ENCODE results near the gene ELOVL1.

ELOVL1 gene

GRCh38 chr1:43367026-43367903 lies 546 bp downstream of the ELOVL1 start:
- peaks cover 44% of the 10 kb centered on the region for H3K4me1 Mint-ChIP-seq
- DNase-seq: peak; percentile 31
- peak overlapping the region; percentile 82 for H3K4me3 Mint-ChIP-seq
- H3K36me3 Mint-ChIP-seq (ENCODE audit: low read depth): peaks cover 27% of the 10 kb centered on the region
- H3K27ac Mint-ChIP-seq: no peak overlapping the region
- no peak for TF ChIP-seq CTCF (IDR thresholded peaks at IDR 0.05)
- peaks cover 8% of the 10 kb centered on the region for H3K27me3 Mint-ChIP-seq (ENCODE audit: low read depth, poor library complexity)
- no peaks in the 10 kb centered on the region for H3K9me3 Mint-ChIP-seq

GRCh38 chr1:43366601-43367025 lies 1.2 kb downstream of the ELOVL1 start:
- H3K27me3 Mint-ChIP-seq (ENCODE audit: low read depth, poor library complexity): peaks cover 8% of the 10 kb centered on the region
- H3K4me3 Mint-ChIP-seq: peak overlapping the region; percentile 82
- H3K4me1 Mint-ChIP-seq: peaks cover 50% of the 10 kb centered on the region
- peaks cover 33% of the 10 kb centered on the region for H3K36me3 Mint-ChIP-seq (ENCODE audit: low read depth)
- no peak for TF ChIP-seq CTCF (IDR thresholded peaks at IDR 0.05)
- DNase-seq: no peak
- no peak overlapping the region for H3K27ac Mint-ChIP-seq
- H3K9me3 Mint-ChIP-seq: no peaks in the 10 kb centered on the region

- DNase-seq: no peak
- Mint-ChIP-seq H3K27me3 (ENCODE audit: low read depth, poor library complexity) (peaks cover 8% of the 10 kb centered on the region), H3K36me3 (ENCODE audit: low read depth) (peaks cover 38% of the 10 kb centered on the region), H3K4me1 (peaks cover 55% of the 10 kb centered on the region), H3K27ac (no peak overlapping the region), H3K4me3 (peak overlapping the region; percentile 82), H3K9me3 (no peaks in the 10 kb centered on the region)
- TF ChIP-seq CTCF (IDR thresholded peaks at IDR 0.05): no peak
These were observed 1.6 kb downstream of the ELOVL1 start for GRCh38 chr1:43366179-43366578.

- Mint-ChIP-seq H3K9me3 (no peaks in the 10 kb centered on the region), H3K4me1 (peaks cover 58% of the 10 kb centered on the region), H3K36me3 (ENCODE audit: low read depth) (peaks cover 43% of the 10 kb centered on the region), H3K4me3 (peak overlapping the region; percentile 64), H3K27me3 (ENCODE audit: low read depth, poor library complexity) (peaks cover 7% of the 10 kb centered on the region), H3K27ac (peak overlapping the region; percentile 63)
- no peak for TF ChIP-seq CTCF (IDR thresholded peaks at IDR 0.05)
- DNase-seq: no peak
These were observed 2.1 kb downstream of the ELOVL1 start for GRCh38 chr1:43365678-43366077.

- H3K4me3 Mint-ChIP-seq: no peak overlapping the region
- no peak for TF ChIP-seq CTCF (IDR thresholded peaks at IDR 0.05)
- H3K27ac Mint-ChIP-seq: no peak overlapping the region
- DNase-seq: no peak
- H3K27me3 Mint-ChIP-seq (ENCODE audit: low read depth, poor library complexity): peaks cover 3% of the 10 kb centered on the region
- H3K9me3 Mint-ChIP-seq: no peaks in the 10 kb centered on the region
- peaks cover 67% of the 10 kb centered on the region for H3K4me1 Mint-ChIP-seq
- peaks cover 53% of the 10 kb centered on the region for H3K36me3 Mint-ChIP-seq (ENCODE audit: low read depth)
These were observed 3.8 kb downstream of the ELOVL1 start for GRCh38 chr1:43363935-43364525.

Measured in nephron progenitor cell (in vitro differentiated cells).